GM10266 (cell line): ENCODE data around the gene RACK1.
A peak's percentile ranks its signal among the peaks of the same experiment; 100 is the strongest.

Source experiments
- DNase-seq: peaks from one replicate; pipeline ENCODE4 v3.0.0; 2012; ENCODE audit errors: extremely low spot score
- CTCF ChIP-seq: IDR thresholded peaks from 2 replicates; pipeline ENCODE4 v1.5.1; 2012; ENCODE audit warnings: mild to moderate bottlenecking, low read depth; ENCODE audit not compliant: control insufficient read depth, insufficient read depth; ENCODE audit errors: missing control alignments

RACK1 gene

GRCh38 chr5:181248277-181248676 lies 4.6 kb upstream of the RACK1 start:
- TF ChIP-seq CTCF = peak; percentile 3
- DNase-seq = no peak

GRCh38 chr5:181246276-181247049 lies 2.8 kb upstream of the RACK1 start:
- TF ChIP-seq CTCF = no peak
- DNase-seq = peak; percentile 87

GRCh38 chr5:181245427-181246275 lies 1.9 kb upstream of the RACK1 start:
- TF ChIP-seq CTCF = no peak
- no peak for DNase-seq

- TF ChIP-seq CTCF = no peak
- no peak for DNase-seq
Measured at GRCh38 chr5:181243018-181243563, 615 bp downstream of the RACK1 start.

- no peak for DNase-seq
- no peak for TF ChIP-seq CTCF
Measured at GRCh38 chr5:181242031-181242451, 1.7 kb downstream of the RACK1 start.

- TF ChIP-seq CTCF = no peak
Measured at GRCh38 chr5:181241393-181241975, 2.2 kb downstream of the RACK1 start.

More at GRCh38 chr5:181241393-181241975, 2.2 kb downstream of the RACK1 start:
- DNase-seq = no peak
